ENCODE results near the gene MYNN. TPM values are rescaled to one million over a fixed set of nuclear protein-coding genes. Genes with fewer than 3 reads are reported as not detected.

Gene MYNN
- polyA plus RNA-seq, 2 donors: 5.8 to 6.5 TPM

Other genes with a start within 250 kb of the MYNN start
- gene MECOM, start 109.7 kb upstream of the MYNN start, polyA plus RNA-seq: 10 to 100 TPM in 1 of 2 donors, 1 to 10 TPM in 1; 10.0 to 13.7 TPM
- under 1 TPM; 0.14 to 0.59 TPM for gene TERC, start 8.3 kb upstream of the MYNN start, polyA plus RNA-seq
- gene ACTRT3, start 3.8 kb upstream of the MYNN start, polyA plus RNA-seq: 1 to 10 TPM in 1 of 2 donors, under 1 TPM in 1; 0.31 to 1.1 TPM
- gene LRRIQ4, start 39.5 kb downstream of the MYNN start, polyA plus RNA-seq: not detected
- under 1 TPM; 0.20 to 0.27 TPM for gene LRRC34, start 39.5 kb downstream of the MYNN start, polyA plus RNA-seq
- gene LRRC31, start 96.5 kb downstream of the MYNN start, polyA plus RNA-seq: not detected
- not detected for gene SAMD7, start 138.2 kb downstream of the MYNN start, polyA plus RNA-seq
- gene SEC62, start 193.4 kb downstream of the MYNN start, polyA plus RNA-seq: 10 to 100 TPM; 17.0 to 23.5 TPM